Liver (tissue), 3 donors: ENCODE measurements around the gene SIGLEC12.

ENCODE experiments used
- RAD21 ChIP-seq, 2 donors: IDR thresholded peaks; 2 replicates each; pipeline ENCODE4 v1.6.1; 2016; ENCODE audit warnings: antibody characterized with exemption in 2 of 2, mild to moderate bottlenecking in 2 of 2
- TAF1 ChIP-seq: conservative IDR thresholded peaks from 2 replicates; pipeline ENCODE4 v1.6.1; 2016; ENCODE audit warnings: antibody characterized with exemption, mild to moderate bottlenecking
- TF ChIP-seq, protein P1 (sequence below): fragments of 150-350 bp; IDR thresholded peaks from 2 replicates; pipeline ENCODE4 v1.5.1; 2017; ENCODE audit warnings: improper control_type of control experiment, low read depth, low read length; ENCODE audit not compliant: missing input control
- donor health status: healthy.
- donor health status: healthy.

DNA sequence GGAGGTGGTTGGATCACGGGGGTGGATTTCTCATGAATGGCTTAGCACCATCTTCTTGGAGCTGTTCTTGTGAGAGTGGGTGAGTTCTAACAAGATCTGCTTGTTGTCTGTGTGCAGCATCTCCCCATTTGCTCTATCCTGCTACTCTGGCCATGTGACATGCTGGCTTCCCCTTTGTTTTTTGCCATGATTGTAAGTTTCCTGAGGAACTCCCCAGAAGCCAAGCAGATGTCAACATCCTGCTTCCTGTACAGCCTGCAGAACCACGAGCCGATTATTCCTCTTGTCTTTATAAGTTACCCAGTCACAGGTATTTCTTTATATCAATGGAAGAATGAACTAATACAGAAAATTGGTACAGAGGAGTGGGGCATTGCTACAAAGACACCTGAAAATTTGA lies 2.3 kb upstream of the SIGLEC12 start:
- TF ChIP-seq, protein P1, sequence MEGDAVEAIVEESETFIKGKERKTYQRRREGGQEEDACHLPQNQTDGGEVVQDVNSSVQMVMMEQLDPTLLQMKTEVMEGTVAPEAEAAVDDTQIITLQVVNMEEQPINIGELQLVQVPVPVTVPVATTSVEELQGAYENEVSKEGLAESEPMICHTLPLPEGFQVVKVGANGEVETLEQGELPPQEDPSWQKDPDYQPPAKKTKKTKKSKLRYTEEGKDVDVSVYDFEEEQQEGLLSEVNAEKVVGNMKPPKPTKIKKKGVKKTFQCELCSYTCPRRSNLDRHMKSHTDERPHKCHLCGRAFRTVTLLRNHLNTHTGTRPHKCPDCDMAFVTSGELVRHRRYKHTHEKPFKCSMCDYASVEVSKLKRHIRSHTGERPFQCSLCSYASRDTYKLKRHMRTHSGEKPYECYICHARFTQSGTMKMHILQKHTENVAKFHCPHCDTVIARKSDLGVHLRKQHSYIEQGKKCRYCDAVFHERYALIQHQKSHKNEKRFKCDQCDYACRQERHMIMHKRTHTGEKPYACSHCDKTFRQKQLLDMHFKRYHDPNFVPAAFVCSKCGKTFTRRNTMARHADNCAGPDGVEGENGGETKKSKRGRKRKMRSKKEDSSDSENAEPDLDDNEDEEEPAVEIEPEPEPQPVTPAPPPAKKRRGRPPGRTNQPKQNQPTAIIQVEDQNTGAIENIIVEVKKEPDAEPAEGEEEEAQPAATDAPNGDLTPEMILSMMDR, result no peak
- no peak for TF ChIP-seq TAF1
- no peak for TF ChIP-seq RAD21 (IDR thresholded peaks at IDR 0.05)
